Nephron (organoid): ENCODE data around the gene IL16.

Source experiments
- H3K27ac Mint-ChIP-seq, 3 experiments: 2 replicates each; pipeline ENCODE4 v1.8.0; 2020; ENCODE audit warnings: mixed read lengths in 3 of 3, mild to moderate bottlenecking in 2 of 3, moderate library complexity in 1 of 3
- H3K27me3 Mint-ChIP-seq: 2 replicates; pipeline ENCODE4 v1.8.0; 2021; ENCODE audit warnings: low read depth, mild to moderate bottlenecking, moderate library complexity, mixed read lengths
- H3K36me3 Mint-ChIP-seq: 2 replicates; pipeline ENCODE4 v1.8.0; 2020; ENCODE audit warnings: low read depth, mixed read lengths
- H3K4me1 Mint-ChIP-seq: 2 replicates; pipeline ENCODE4 v1.8.0; 2020; ENCODE audit warnings: mixed read lengths
- H3K4me3 Mint-ChIP-seq, 3 experiments: 2 replicates each; pipeline ENCODE4 v1.8.0; 2020; ENCODE audit warnings: mild to moderate bottlenecking in 3 of 3, mixed read lengths in 3 of 3, moderate library complexity in 2 of 3
- H3K9me3 Mint-ChIP-seq: 2 replicates; pipeline ENCODE4 v1.8.0; 2020; ENCODE audit warnings: mixed read lengths
- TF ChIP-seq, protein P1 (sequence below), 3 experiments: fragments of 200-600 bp; sonication (generic); IDR thresholded peaks; one replicate each; pipeline ENCODE4 v1.5.0; 2021; ENCODE audit warnings: antibody characterized with exemption in 3 of 3; ENCODE audit not compliant: unreplicated experiment in 3 of 3

Gene IL16

DNA sequence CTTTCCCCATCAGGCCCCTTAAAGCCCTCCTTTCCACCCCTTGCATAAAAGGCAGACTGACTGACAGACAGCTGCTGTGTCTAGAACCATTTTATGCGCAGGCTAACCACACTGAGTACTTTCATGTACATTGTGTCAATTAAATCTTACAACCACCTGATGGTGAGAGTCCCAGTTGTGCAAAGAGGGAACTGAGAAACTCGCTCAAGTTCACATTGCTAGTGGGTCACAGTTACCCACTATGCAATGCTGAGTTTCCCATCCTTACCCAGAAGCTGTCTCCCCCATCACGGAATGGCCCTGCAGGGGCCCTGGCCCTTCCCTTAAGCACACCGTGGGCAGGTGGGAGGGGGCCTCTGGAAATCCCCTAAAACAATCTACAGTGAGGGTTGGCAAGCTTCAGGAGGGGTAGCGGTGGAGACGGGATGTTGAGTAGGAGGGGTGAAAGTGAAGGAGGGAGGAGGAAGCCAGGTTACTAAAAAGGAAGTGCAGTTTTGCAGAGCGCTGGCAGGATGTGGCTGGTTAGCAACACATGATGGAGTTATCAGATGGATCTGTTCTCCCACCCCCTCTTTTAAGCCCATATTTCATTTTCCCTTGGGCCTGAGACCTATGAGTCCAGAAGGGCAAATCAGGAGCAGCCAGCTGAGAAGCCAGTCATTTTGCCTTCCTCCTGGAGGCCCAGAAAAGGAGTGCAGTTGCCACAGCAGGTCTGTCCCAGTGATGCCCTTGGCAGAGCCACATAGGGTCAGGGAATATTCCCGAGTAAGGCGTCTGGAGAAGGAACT is 97.2 kb downstream of the IL16 start:
- H3K27me3 Mint-ChIP-seq, result peaks cover 27% of the 10 kb centered on the region

DNA sequence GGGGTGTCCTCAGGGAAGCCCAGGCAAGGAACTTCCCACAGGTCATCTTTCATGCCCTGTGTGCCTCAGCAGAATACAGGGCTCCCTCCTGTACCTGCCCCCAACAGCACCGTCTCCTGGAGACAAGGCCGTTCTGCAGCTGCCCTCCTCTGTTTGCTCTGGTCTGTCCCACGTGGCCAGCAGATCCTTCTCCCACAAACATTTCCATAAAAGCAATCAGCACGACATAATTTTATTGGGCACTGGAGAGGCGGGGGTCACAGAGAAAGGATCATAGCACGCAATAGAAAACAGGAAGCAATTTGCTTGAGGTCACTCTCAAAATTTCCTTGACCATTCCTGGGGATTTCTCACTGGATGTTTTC is 97.8 kb downstream of the IL16 start:
- H3K36me3 Mint-ChIP-seq, result no peaks in the 10 kb centered on the region
- H3K4me3 Mint-ChIP-seq, result no peak overlapping the region
- H3K27me3 Mint-ChIP-seq, result peaks cover 24% of the 10 kb centered on the region
- H3K27ac Mint-ChIP-seq, result peak overlapping the region in 1 of 3 experiments; percentile 10
- H3K9me3 Mint-ChIP-seq, result no peaks in the 10 kb centered on the region
- TF ChIP-seq, protein P1, sequence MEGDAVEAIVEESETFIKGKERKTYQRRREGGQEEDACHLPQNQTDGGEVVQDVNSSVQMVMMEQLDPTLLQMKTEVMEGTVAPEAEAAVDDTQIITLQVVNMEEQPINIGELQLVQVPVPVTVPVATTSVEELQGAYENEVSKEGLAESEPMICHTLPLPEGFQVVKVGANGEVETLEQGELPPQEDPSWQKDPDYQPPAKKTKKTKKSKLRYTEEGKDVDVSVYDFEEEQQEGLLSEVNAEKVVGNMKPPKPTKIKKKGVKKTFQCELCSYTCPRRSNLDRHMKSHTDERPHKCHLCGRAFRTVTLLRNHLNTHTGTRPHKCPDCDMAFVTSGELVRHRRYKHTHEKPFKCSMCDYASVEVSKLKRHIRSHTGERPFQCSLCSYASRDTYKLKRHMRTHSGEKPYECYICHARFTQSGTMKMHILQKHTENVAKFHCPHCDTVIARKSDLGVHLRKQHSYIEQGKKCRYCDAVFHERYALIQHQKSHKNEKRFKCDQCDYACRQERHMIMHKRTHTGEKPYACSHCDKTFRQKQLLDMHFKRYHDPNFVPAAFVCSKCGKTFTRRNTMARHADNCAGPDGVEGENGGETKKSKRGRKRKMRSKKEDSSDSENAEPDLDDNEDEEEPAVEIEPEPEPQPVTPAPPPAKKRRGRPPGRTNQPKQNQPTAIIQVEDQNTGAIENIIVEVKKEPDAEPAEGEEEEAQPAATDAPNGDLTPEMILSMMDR (IDR thresholded peaks at IDR 0.05; ENCODE audit: unreplicated experiment in 3 of 3), result peak in 1 of 3 experiments; percentile 16
- H3K4me1 Mint-ChIP-seq, result peaks cover 8% of the 10 kb centered on the region

More for the DNA sequence above, 97.2 kb downstream of the IL16 start:
- TF ChIP-seq, protein P1 (IDR thresholded peaks at IDR 0.05; ENCODE audit: unreplicated experiment in 3 of 3), result peak in 1 of 3 experiments; percentile 28
- no peaks in the 10 kb centered on the region for H3K9me3 Mint-ChIP-seq
- H3K27ac Mint-ChIP-seq, result no peak overlapping the region
- H3K36me3 Mint-ChIP-seq, result no peaks in the 10 kb centered on the region
- peaks cover 8% of the 10 kb centered on the region for H3K4me1 Mint-ChIP-seq
- H3K4me3 Mint-ChIP-seq, result no peak overlapping the region

DNA sequence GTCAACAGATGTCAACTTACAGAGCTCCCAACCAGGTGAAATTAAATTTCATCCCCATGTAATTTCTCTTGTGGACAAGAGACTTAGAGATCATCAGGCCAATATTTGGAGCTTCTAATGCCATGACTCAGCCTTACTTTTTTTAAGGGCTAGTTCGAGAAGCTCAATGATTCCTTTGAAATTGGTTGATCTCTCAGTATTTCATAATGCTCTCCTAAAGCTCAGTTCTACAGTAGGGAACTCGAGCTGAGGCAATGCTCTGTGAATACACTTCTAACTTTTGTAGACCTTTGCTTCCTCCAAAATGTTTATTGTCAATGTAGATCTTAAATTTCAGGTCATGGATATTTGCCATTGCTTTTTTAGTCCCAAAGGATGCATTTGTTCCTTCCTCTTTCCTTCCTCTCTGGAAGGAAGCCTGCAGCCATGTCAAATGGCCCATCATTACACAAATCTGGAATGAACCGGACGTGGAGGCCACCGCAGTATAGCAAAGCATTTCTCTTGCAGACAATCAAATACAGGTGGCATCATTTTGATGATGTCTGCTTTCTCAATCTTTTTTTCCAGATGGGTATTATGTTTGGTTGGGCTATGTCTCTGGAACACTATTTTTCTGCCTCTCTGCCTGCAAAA is 98.9 kb downstream of the IL16 start:
- no peak overlapping the region for H3K27ac Mint-ChIP-seq
- peaks cover 8% of the 10 kb centered on the region for H3K4me1 Mint-ChIP-seq
- TF ChIP-seq, protein P1 (IDR thresholded peaks at IDR 0.05; ENCODE audit: unreplicated experiment in 3 of 3), result no peak
- peaks cover 27% of the 10 kb centered on the region for H3K27me3 Mint-ChIP-seq
- H3K4me3 Mint-ChIP-seq, result no peak overlapping the region
- no peaks in the 10 kb centered on the region for H3K36me3 Mint-ChIP-seq
- H3K9me3 Mint-ChIP-seq, result no peaks in the 10 kb centered on the region

DNA sequence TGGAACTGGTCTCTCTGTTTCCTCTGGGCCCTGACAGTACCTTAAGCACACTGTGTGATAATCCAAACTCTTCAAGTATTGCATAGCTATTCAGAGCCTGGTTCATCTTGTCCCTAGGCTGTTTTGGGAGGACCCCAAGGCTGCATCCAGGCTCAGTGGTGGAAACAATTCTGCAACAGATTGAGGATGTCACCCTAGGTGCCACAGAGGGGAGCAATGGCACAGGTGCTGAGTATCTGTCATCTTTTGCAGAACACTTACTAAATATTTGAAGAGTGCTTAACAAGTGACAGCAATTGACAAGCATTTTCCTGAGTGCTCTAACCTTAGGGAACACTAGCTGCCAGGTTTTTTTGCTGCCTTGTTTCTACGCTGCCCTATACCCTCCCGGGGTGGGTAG is 99.5 kb downstream of the IL16 start:
- Mint-ChIP-seq H3K27ac (no peak overlapping the region), H3K9me3 (no peaks in the 10 kb centered on the region), H3K4me3 (no peak overlapping the region), H3K36me3 (no peaks in the 10 kb centered on the region), H3K4me1 (peaks cover 8% of the 10 kb centered on the region), H3K27me3 (peaks cover 30% of the 10 kb centered on the region)
- TF ChIP-seq, protein P1 (IDR thresholded peaks at IDR 0.05; ENCODE audit: unreplicated experiment in 3 of 3), result no peak

DNA sequence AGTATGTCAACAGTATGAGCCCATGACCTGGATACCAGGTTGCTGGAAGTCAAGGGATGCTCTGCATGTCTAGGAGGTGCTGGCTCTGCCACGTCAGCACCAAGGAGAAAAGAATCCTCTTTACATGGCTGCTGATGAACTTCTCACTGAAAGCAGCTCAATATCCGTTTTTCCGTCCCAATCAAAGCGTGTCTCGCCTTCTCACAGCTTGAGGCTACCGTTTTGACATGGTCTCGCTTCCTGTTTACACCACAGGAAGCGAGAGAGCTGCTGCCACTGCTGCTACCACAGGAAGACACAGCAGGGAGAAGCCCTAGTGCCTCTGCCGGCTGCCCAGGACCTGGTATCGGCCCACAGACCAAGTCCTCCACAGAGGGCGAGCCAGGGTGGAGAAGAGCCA is 100.0 kb downstream of the IL16 start:
- H3K4me3 Mint-ChIP-seq, result no peak overlapping the region

More for the DNA sequence above, 100.0 kb downstream of the IL16 start:
- TF ChIP-seq, protein P1 (IDR thresholded peaks at IDR 0.05; ENCODE audit: unreplicated experiment in 3 of 3), result no peak
- Mint-ChIP-seq H3K9me3 (no peaks in the 10 kb centered on the region), H3K36me3 (no peaks in the 10 kb centered on the region), H3K4me1 (peaks cover 8% of the 10 kb centered on the region), H3K27me3 (peaks cover 30% of the 10 kb centered on the region), H3K27ac (no peak overlapping the region)
